Subcutaneous adipose tissue (tissue), 4 donors: ENCODE data around the gene GPR119. TPM values are rescaled to one million over a fixed set of nuclear protein-coding genes. Genes with fewer than 3 reads are reported as not detected.

Experiments used
- total RNA-seq, 4 donors: library from RNA; depleted of rRNA; stranded (reverse); fragments of >200 nt; gene quantifications; one replicate each; pipeline ENCODE4 v1.1.0, GENCODE V29; 2016
- TF ChIP-seq, protein P1 (sequence below): fragments of 450-650 bp; IDR thresholded peaks from one replicate; pipeline ENCODE4 v1.5.1; 2016; ENCODE audit warnings: low read depth, mild to moderate bottlenecking, control low read depth, antibody characterized with exemption, moderate library complexity

GPR119 gene
- total RNA-seq, 4 donors from 2014 or later, result not detected

- TF ChIP-seq, protein P1, sequence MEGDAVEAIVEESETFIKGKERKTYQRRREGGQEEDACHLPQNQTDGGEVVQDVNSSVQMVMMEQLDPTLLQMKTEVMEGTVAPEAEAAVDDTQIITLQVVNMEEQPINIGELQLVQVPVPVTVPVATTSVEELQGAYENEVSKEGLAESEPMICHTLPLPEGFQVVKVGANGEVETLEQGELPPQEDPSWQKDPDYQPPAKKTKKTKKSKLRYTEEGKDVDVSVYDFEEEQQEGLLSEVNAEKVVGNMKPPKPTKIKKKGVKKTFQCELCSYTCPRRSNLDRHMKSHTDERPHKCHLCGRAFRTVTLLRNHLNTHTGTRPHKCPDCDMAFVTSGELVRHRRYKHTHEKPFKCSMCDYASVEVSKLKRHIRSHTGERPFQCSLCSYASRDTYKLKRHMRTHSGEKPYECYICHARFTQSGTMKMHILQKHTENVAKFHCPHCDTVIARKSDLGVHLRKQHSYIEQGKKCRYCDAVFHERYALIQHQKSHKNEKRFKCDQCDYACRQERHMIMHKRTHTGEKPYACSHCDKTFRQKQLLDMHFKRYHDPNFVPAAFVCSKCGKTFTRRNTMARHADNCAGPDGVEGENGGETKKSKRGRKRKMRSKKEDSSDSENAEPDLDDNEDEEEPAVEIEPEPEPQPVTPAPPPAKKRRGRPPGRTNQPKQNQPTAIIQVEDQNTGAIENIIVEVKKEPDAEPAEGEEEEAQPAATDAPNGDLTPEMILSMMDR, result no peak
Observed at GRCh38 chrX:130413415-130413814, 27.9 kb upstream of the GPR119 start.

DNA sequence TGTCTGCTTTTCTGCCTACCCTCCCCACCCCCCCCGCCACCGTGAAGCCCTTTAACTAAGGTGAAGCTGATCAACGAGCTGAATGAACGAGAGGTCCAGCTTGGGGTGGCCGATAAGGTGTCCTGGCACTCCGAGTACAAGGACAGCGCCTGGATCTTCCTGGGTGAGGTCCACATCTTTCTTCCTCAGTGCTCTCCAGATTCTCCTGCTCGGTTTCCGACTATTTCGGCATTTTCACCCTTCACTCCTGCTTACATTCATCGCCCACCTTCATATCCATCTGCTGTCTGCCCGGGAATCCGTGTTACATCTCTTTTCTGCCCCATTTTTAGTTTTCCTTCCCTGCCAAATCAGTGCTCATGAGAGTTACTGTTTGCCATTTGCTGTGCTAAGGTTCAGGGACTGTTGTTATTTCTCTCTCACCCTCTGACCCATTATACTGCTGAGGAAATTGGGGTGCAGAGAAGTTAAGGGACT, 16.8 kb upstream of the GPR119 start:
- TF ChIP-seq, protein P1, result no peak

- TF ChIP-seq, protein P1, result no peak
Observed at GRCh38 chrX:130401415-130402207, 16.1 kb upstream of the GPR119 start, which contains the start of gene RBMX2. Gene RBMX2 (plus strand): TSS chrX:130401987. CDS start chrX:130402033, 46 bp downstream.

DNA sequence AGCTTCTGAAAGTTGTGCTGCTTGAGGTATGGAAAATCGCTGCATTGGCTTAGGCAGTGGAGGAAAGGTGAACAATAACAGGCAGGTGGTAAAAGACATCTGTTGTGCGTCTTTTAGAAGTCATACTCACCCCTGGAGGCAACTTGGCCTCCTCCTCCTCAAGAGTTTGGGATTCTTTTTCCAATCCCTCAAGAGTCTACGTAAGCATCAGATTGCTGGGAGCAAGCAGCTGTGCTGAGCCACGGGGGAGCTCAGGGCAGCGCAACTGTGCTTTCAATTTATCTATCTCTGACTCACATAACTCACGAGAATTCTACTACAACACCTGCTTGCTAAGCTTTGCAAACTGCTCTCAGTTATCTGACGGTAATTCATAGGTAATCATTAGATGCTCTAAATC, 9.9 kb upstream of the GPR119 start:
- TF ChIP-seq, protein P1, result no peak

DNA sequence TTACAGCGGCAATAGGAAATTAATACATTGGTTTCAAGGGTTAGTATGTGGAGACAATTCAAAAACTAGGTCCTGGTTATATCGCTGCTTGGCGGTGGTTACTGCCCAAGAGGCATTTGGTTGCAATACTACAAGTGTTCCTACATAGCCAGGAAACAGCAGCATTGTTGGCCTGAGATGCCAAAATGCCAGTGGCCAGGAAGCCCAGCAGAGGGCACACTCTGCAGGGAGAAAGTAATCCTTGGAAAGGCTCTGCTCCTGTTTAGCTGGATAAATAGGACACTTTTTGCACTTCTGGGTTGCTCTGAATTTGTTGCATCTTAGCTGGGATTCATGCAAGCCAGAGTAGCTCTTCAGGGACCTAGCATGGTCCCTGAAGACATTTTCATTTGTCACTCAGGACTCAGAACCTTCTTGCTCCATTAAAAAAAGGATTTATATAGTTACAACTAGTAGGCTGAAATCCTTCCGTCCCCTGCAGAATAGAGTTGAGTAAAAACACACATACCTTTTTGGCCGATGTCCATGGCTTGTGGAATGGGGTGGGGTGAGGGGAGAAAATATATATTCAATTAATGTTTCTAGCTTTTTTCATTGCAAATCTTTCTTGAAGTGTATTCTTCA, 8.1 kb upstream of the GPR119 start:
- TF ChIP-seq, protein P1, result no peak

GRCh38 chrX:130386408-130386808, 934 bp upstream of the GPR119 start:
- TF ChIP-seq, protein P1, result no peak

- TF ChIP-seq, protein P1, result no peak
Observed at GRCh38 chrX:130378024-130378669, 7.3 kb downstream of the GPR119 start.
